Endothelial cell of umbilical vein (primary cell): ENCODE measurements around the gene COL6A2. TPM values are rescaled to one million over a fixed set of nuclear protein-coding genes. Genes with fewer than 3 reads are reported as not detected.

Source experiments
- BruUV-seq: library from RNA; stranded (reverse); fragments of 400-500 nt; replicated peaks from 2 replicates; lab custom pipeline; 2021; lab: Mats Ljungman, UMichigan
- CTCF ChIA-PET: fragments of 300-600, 350-600 bp; sonication (Branson Sonifier 250); formaldehyde crosslinking; loops from one replicate; lab custom pipeline; 2021; ENCODE audit warnings: antibody characterized with exemption, inconsistent platforms; lab: Charles Lee
- POLR2A ChIA-PET: fragments of 300-600, 350-600 bp; sonication (Branson Sonifier 250); formaldehyde crosslinking; loops from one replicate; lab custom pipeline; 2021; ENCODE audit warnings: antibody characterized with exemption, inconsistent platforms; lab: Charles Lee
- DNase-seq: peaks from one replicate; pipeline ENCODE4 v3.0.0-alpha.2; 2011; ENCODE audit warnings: low read depth, low spot score
- FAIRE-seq: peaks from 2 replicates; lab custom pipeline; 2011; peaks lifted over from hg19 to GRCh38; lab: Jason Lieb, UNC
- H2AFZ ChIP-seq: 2 replicates; pipeline ENCODE4 v1.6.0; 2012; ENCODE audit warnings: low read depth, low read length, control low read depth, inconsistent platforms
- H3K27ac ChIP-seq: 2 replicates; pipeline ENCODE4 v1.5.1; 2011; ENCODE audit warnings: low read depth, mild to moderate bottlenecking, control low read depth, low read length, moderate library complexity; ENCODE audit not compliant: insufficient read depth
- H3K27me3 ChIP-seq, 2 experiments: 2 replicates each; pipeline versions ENCODE4 v1.6.0 to v1.6.1; 2011; ENCODE audit warnings: low read length in 2 of 2, mixed read lengths in 1 of 2; ENCODE audit not compliant: control insufficient read depth in 2 of 2, insufficient read depth in 2 of 2
- H3K36me3 ChIP-seq, 2 experiments: 2 replicates in 1 of 2; 3 replicates in 1 of 2; pipeline ENCODE4 v1.5.1; 2011; ENCODE audit warnings: low read length in 2 of 2, mild to moderate bottlenecking in 1 of 2, moderate library complexity in 1 of 2; ENCODE audit not compliant: control insufficient read depth in 2 of 2, insufficient read depth in 2 of 2; ENCODE audit errors: extremely low read depth in 1 of 2
- H3K4me1 ChIP-seq: 3 replicates; pipeline ENCODE4 v1.5.1; 2011; ENCODE audit warnings: mild to moderate bottlenecking, low read length; ENCODE audit not compliant: control insufficient read depth, insufficient read depth; ENCODE audit errors: extremely low read depth
- H3K4me2 ChIP-seq: 2 replicates; pipeline ENCODE4 v1.6.1; 2011; ENCODE audit warnings: low read length, control low read depth, mixed read lengths; ENCODE audit not compliant: insufficient read depth
- H3K4me3 ChIP-seq, 3 experiments: fragments of 200-600 bp in 1 of 3; sonication (generic), shearing (Covaris generic) in 1 of 3; replicated peaks in 1 of 3; 2 replicates each; pipeline ENCODE4 v1.5.1; 2011 to 2016; ENCODE audit warnings: control low read depth in 3 of 3, low read length in 3 of 3, mild to moderate bottlenecking in 2 of 3, inconsistent platforms in 1 of 3, low read depth in 1 of 3, moderate library complexity in 1 of 3; ENCODE audit not compliant: insufficient read depth in 1 of 3
- H3K79me2 ChIP-seq: 2 replicates; pipeline ENCODE4 v1.6.0; 2012; ENCODE audit warnings: low read length, inconsistent platforms; ENCODE audit not compliant: control insufficient read depth, insufficient read depth
- H3K9ac ChIP-seq: replicated peaks from 2 replicates; pipeline ENCODE3; 2011; ENCODE audit warnings: low read length, control low read depth; ENCODE audit not compliant: insufficient read depth; ENCODE audit errors: extremely low read depth
- H3K9me1 ChIP-seq: replicated peaks from 3 replicates; pipeline ENCODE4 v1.6.0; 2011; ENCODE audit warnings: mild to moderate bottlenecking, low read length; ENCODE audit not compliant: control insufficient read depth, insufficient read depth; ENCODE audit errors: extremely low read depth
- H3K9me3 ChIP-seq: replicated peaks from 2 replicates; pipeline ENCODE4 v1.5.1; 2012; ENCODE audit warnings: low read length, inconsistent platforms; ENCODE audit not compliant: control insufficient read depth, insufficient read depth
- H4K20me1 ChIP-seq: replicated peaks from 2 replicates; pipeline ENCODE3; 2011; ENCODE audit warnings: mild to moderate bottlenecking, low read length; ENCODE audit not compliant: control insufficient read depth, insufficient read depth; ENCODE audit errors: extremely low read depth
- CTCF ChIP-seq, 2 donors: IDR thresholded peaks; 1 replicate in 1 of 2; 2 replicates in 1 of 2; pipeline ENCODE4 v1.5.1; 2011; ENCODE audit warnings: low read length in 2 of 2, mild to moderate bottlenecking in 2 of 2, moderate library complexity in 2 of 2, control low read depth in 1 of 2, inconsistent platforms in 1 of 2, low read depth in 1 of 2; ENCODE audit not compliant: insufficient read depth in 1 of 2; ENCODE audit errors: extremely low read depth in 1 of 2
- EZH2 ChIP-seq: IDR thresholded peaks from 2 replicates; pipeline ENCODE4 v1.6.1; 2012; ENCODE audit warnings: borderline replicate concordance, low read depth, mild to moderate bottlenecking, moderate library complexity, low read length, inconsistent platforms; ENCODE audit not compliant: severe bottlenecking
- JUN ChIP-seq: IDR thresholded peaks from 2 replicates; pipeline ENCODE4 v1.6.1; 2011; ENCODE audit warnings: borderline replicate concordance, low read depth; ENCODE audit not compliant: insufficient read length, insufficient read depth
- MYC ChIP-seq: IDR thresholded peaks from one replicate; pipeline ENCODE4 v1.6.1; 2011; ENCODE audit warnings: mild to moderate bottlenecking, low read depth, low read length
- POLR2A ChIP-seq: IDR thresholded peaks from 2 replicates; pipeline ENCODE4 v1.6.1; 2012; ENCODE audit warnings: low read depth, mild to moderate bottlenecking, control low read depth, low read length
- POLR2AphosphoS5 ChIP-seq: IDR thresholded peaks from 2 replicates; pipeline ENCODE4 v1.6.1; 2012; ENCODE audit warnings: low read depth, mild to moderate bottlenecking, control low read depth, low read length, moderate library complexity; ENCODE audit not compliant: insufficient read depth
- dilution Hi-C: fragments of 300-500 bp; cut with MboI; formaldehyde crosslinking; loops from one replicate; pipeline ENCODE4 v1.15.0; 2019; ENCODE audit warnings: low sequenced_read_pairs; ENCODE audit not compliant: extremely low pct_ligation_motif_present
- intact Hi-C: fragments of 100-400 bp; cut with micrococcal nuclease; formaldehyde crosslinking; loops from one replicate; pipeline ENCODE4 v1.10.0; 2022
- polyA plus RNA-seq, 4 experiments: library from polyadenylated mRNA; depleted of rRNA in 3 of 4; stranded (reverse) in 3 of 4; unstranded in 1 of 4; fragments of >200 nt; gene quantifications; 2 replicates each; pipeline versions ENCODE4 v1.2.1 to v1.2.3, GENCODE V29; 2011 to 2012; ENCODE audit warnings: missing spikeins in 1 of 4
- total RNA-seq: library from RNA; stranded (reverse); gene quantifications from 2 replicates; pipeline ENCODE4 v1.2.3, GENCODE V29; 2021
- TF ChIP-seq, protein P1 (sequence below): IDR thresholded peaks from 2 replicates; pipeline ENCODE4 v1.6.1; 2011; ENCODE audit not compliant: insufficient read depth, insufficient read length

COL6A2 gene
- total and polyA plus RNA-seq, 2 donors (not counting 3 experiments of a cell fraction or from before 2014, with no cell fraction given) = 3.4 to 6.1 TPM

DNA sequence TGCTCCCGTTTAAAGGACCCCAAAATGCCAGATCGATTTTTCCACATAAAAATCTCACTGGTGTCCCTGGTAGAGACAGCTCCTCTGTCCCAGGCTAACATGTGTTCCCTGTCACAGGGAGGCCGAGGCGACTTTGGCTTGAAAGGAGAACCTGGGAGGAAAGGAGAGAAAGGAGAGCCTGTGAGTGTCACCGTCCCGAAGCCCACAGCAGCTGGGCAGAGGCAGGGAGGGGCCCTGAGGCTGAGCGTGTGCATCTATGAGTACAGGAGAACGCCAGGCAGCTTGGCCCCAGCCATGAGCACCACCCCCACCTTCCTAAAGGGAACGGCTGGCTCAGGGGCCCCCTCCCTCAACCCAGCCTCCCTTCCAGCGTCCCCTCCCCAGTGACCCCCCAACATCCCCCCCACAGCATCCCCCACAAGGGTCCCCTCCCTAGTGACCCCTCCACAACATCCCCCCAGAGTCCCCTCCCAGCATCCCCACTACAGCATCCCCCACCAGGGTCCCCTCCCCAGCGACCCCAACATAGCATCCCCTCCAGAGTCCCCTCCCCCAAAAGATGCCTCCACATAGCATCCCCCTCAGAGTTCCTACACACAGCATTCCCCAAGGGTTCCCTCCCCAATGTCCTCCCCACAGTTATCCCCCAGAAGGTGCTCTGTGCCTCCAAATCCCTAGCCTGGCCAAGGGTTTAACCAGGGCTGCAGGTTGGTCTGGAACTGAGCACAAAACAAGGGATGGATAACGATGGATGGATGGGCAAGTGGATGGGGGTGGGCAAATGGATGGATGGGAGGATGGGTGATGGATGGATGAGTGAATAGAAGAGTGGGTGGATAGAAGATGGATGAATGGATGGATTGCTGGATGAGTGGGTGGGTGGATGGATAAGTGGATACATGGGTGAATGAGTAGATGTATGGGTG, 25.1 kb downstream of the COL6A2 start:
- TF ChIP-seq, protein P1, sequence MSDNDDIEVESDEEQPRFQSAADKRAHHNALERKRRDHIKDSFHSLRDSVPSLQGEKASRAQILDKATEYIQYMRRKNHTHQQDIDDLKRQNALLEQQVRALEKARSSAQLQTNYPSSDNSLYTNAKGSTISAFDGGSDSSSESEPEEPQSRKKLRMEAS = no peak
- TF ChIP-seq MYC = no peak
- no peak for TF ChIP-seq JUN
- TF ChIP-seq EZH2 = no peak
- TF ChIP-seq CTCF (IDR thresholded peaks at IDR 0.05; ENCODE audit: extremely low read depth in 1 of 2, insufficient read depth in 1 of 2, low read depth in 1 of 2, low read length in 2 of 2) = no peak
- TF ChIP-seq POLR2A = no peak
- no peak for TF ChIP-seq POLR2AphosphoS5
- DNase-seq = no peak
- POLR2A ChIA-PET = no interaction called here
- H3K9me3 ChIP-seq = no peaks in the 10 kb centered on the region
- CTCF ChIA-PET = interaction anchor here (0.8 kb wide), 1 partner anchor 42 kb away, joined by 3 read pairs; no protein-coding TSS in a partner anchor
- H4K20me1 ChIP-seq = no peaks in the 10 kb centered on the region
- H3K9ac ChIP-seq = no peak overlapping the region
- FAIRE-seq = no peak
- no peaks in the 10 kb centered on the region for H3K9me1 ChIP-seq
- H3K4me2 ChIP-seq = no peak overlapping the region
- no peak overlapping the region for H3K4me3 ChIP-seq
- intact Hi-C loops (no loop called here), dilution Hi-C loops (no loop called here)
- no peak overlapping the region for H2AFZ ChIP-seq
- H3K27me3 ChIP-seq = no peaks in the 10 kb centered on the region
- H3K36me3 ChIP-seq = no peaks in the 10 kb centered on the region
- H3K27ac ChIP-seq = no peak overlapping the region
- no peaks in the 10 kb centered on the region for H3K79me2 ChIP-seq
- BruUV-seq = no TSS peak
- H3K4me1 ChIP-seq = no peaks in the 10 kb centered on the region
